GM10248 (cell line): ENCODE results near the gene FAM50A.

Experiments
- CTCF ChIA-PET: fragments of 300-600 bp; sonication (Branson Sonifier 250); formaldehyde crosslinking; extraction: SDS; loops from one replicate; lab custom pipeline; 2021; ENCODE audit warnings: antibody characterized with exemption; lab: Yijun Ruan, JAX
- POLR2A ChIA-PET: fragments of 350-650 bp; sonication (Branson Sonifier 250); formaldehyde crosslinking; extraction: SDS; loops from one replicate; lab custom pipeline; 2020; ENCODE audit warnings: antibody characterized with exemption; lab: Yijun Ruan, JAX
- DNase-seq: peaks from one replicate; pipeline ENCODE4 v3.0.0; 2012; ENCODE audit errors: extremely low spot score
- CTCF ChIP-seq: IDR thresholded peaks from 2 replicates; pipeline ENCODE4 v1.5.1; 2012; ENCODE audit warnings: mild to moderate bottlenecking, low read depth; ENCODE audit errors: extremely low read depth, missing control alignments, control extremely low read depth

FAM50A gene

GRCh38 chrX:154437971-154438893, 5.7 kb upstream of the FAM50A start:
- ChIA-PET CTCF (interaction anchor here (1.8 kb wide), 1 partner anchor 10 kb away, joined by 7 read pairs; the partner anchor contains the start of gene ATP6AP1), POLR2A (no interaction called here)
- TF ChIP-seq CTCF = no peak
- DNase-seq = no peak

GRCh38 chrX:154439841-154440240, 4.1 kb upstream of the FAM50A start:
- ChIA-PET CTCF (interaction anchor here (1.8 kb wide), 1 partner anchor 11 kb away, joined by 7 read pairs; the partner anchor contains the start of gene ATP6AP1), POLR2A (no interaction called here)
- no peak for TF ChIP-seq CTCF
- no peak for DNase-seq

GRCh38 chrX:154440623-154441357, 3.2 kb upstream of the FAM50A start:
- no peak for TF ChIP-seq CTCF
- DNase-seq = no peak
- CTCF ChIA-PET = interaction anchor here (1.3 kb wide), 1 partner anchor 61 kb away, joined by 3 read pairs; no protein-coding TSS in a partner anchor
- POLR2A ChIA-PET = no interaction called here

GRCh38 chrX:154441564-154441963, 2.4 kb upstream of the FAM50A start:
- ChIA-PET CTCF (interaction anchor here (1.3 kb wide), 1 partner anchor 61 kb away, joined by 3 read pairs; no protein-coding TSS in a partner anchor), POLR2A (no interaction called here)
- DNase-seq = no peak
- TF ChIP-seq CTCF = no peak

GRCh38 chrX:154441984-154442707, 1.8 kb upstream of the FAM50A start:
- TF ChIP-seq CTCF = no peak
- ChIA-PET POLR2A (no interaction called here), CTCF (no interaction called here)
- no peak for DNase-seq

GRCh38 chrX:154443479-154443910, 446 bp upstream of the FAM50A start:
- DNase-seq = no peak
- ChIA-PET CTCF (no interaction called here), POLR2A (no interaction called here)
- TF ChIP-seq CTCF = no peak
